ENCODE results near the gene AHDC1.

The AHDC1 gene

DNA sequence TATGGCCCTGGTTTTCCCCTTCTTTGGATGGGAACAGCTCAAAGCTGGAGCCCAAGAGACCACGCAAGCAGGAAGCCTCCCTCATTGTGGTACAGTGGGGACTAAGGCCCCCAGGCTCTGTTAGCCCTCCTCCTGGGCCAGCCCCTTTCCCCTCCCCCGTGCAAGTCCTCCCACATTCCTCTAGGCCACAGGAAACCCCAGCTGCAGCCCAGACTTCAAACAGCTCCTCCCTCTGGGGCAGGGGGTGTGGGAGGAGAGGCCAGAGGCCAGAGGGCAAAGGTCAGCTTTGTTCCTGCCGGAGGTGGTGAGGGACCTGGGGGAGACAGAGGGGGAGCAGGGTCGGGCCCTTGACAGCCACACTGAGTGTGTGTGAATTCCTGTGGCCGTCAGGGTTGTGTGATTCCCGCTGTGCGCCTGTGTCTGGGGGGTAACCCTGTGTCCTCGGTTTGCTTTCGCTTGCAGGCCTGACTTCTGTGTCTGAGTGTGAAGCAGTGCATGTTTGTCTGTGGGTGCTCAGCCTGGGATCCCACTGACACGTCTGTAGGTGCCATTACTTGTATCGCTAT, 3.4 kb upstream of the AHDC1 start:
- TF ChIP-seq, protein P1, sequence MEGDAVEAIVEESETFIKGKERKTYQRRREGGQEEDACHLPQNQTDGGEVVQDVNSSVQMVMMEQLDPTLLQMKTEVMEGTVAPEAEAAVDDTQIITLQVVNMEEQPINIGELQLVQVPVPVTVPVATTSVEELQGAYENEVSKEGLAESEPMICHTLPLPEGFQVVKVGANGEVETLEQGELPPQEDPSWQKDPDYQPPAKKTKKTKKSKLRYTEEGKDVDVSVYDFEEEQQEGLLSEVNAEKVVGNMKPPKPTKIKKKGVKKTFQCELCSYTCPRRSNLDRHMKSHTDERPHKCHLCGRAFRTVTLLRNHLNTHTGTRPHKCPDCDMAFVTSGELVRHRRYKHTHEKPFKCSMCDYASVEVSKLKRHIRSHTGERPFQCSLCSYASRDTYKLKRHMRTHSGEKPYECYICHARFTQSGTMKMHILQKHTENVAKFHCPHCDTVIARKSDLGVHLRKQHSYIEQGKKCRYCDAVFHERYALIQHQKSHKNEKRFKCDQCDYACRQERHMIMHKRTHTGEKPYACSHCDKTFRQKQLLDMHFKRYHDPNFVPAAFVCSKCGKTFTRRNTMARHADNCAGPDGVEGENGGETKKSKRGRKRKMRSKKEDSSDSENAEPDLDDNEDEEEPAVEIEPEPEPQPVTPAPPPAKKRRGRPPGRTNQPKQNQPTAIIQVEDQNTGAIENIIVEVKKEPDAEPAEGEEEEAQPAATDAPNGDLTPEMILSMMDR (conservative IDR thresholded peaks at IDR 0.05): no peak
- no peak overlapping the region for H3K27ac ChIP-seq

DNA sequence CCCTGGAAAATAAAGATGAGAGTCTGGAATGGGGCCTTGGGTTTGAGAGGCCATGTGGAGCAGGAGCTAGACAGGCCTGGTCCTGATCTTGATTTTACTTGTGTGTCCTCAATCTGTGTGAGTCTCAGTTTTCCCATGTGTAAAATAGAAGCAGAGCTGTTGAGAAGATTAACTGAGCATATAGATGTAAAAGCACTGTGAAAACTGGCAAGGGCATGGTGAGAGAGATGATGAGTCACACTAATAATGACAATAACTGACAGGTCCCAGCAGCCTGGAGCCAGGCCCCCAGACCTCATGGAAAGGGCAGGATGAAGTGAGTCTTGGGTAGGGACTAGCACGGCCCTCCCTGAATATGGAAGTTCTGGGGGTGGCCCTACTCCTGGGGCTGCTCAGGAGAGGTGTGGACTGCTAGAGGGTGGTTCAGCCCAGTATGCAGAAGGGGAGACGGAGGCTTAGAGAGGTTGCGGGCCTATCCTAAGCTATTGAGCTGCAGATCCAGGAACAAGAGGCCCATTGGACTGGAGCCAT, 2.8 kb upstream of the AHDC1 start:
- no peak overlapping the region for H3K27ac ChIP-seq
- TF ChIP-seq, protein P1 (conservative IDR thresholded peaks at IDR 0.05): peak; percentile 29

DNA sequence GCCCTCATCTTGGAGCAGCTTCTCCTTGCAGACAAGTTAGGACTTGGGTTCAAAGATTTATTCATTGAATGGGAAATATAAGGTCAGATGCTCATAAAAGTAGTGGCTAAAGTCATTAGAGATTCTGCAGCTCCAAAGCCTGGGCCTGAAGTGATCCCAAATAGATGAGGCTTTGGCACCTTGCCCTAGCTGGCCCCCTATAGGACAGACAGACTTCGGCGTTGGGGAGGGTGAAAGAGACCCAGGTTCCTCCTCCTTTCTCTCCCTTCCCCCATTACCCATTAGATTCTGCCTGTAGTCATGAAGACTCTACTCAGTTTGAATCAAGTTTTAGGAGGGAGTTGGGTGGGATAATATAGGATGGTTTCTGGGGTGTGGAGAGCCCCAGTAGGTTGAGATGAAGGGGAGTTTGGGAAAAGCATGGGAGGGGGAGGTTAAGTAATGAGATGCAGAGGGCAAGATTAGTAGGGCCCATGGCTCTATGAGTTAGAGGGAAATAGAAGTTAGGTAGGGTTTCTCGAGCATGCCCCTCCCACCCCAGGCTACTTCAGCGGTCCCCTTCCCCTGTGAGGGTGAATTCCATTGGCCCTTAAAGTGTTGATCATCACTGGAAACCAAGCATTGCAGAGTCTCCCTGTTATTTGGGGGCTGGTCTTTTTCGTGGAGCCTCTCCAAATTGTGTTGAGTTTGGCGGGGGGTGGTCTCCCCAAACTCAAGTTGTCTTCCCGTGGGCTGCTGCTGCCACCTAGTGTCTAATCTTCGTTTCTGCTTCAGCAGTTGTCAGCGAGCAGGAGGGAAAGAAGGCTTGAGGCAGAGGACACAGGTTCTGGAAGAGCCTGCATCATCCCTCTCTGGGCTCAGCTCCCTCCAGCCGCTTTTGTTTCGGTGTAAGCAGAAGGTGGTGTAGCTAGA, 2.1 kb upstream of the AHDC1 start:
- no peak overlapping the region for H3K27ac ChIP-seq
- TF ChIP-seq, protein P1 (conservative IDR thresholded peaks at IDR 0.05): peak; percentile 88

DNA sequence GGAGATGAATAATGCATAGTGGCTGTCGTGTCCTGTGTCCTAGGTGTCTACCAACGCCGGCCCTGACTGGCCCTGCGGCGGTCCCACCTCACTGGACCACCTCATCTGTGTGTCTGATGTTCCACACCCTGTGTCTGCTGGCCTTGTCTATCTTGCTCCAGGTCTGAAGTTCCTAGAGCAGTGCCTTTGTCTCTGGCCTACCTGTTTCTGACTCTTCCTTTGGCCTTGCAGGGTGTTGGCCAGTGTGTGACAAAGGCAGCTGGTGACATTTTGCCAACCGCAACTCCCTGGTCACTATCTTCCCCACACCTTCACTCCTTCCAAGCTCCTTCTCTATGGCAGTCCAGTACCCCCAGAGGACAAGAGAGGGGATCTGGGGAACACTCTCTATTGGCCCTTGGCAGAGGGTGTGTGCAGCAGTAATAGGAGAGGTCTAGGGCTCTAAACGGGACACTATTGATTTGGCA, 1.4 kb upstream of the AHDC1 start:
- TF ChIP-seq, protein P1 (conservative IDR thresholded peaks at IDR 0.05): no peak
- H3K27ac ChIP-seq: no peak overlapping the region

DNA sequence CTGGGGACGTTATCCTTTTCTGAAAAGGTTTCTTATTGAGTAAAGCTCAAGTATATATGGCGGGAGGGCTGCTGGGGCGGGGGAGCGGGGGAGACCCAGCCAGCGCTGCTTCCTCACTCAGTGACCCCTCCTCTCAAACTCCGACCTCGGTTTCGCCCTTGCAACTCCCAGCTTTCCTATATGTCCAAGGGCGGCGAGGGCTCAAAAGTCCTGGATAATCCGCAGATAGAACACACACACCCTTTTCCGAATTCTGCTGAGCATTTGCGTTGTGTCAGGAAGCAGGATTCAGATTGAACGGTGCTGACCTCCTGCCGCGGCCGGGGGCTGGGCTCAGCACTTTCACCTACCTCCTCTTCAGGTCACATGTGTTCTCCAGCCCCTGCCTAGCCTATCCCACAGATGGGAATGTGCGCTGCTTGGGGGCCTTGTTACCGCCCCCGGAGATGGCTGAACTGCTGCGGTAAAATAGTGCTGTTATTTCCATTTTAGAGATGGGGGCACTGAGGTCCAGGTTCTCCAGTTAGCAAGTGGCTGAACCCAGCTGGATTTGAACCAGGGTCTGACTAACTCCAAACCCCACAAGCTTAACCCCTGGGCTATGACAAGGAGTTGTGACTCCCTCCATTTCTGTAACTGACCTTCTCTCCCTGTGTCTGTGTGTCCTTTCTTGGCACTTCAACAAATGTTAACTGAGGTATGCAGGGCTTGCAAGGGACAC, 795 bp upstream of the AHDC1 start:
- TF ChIP-seq, protein P1 (conservative IDR thresholded peaks at IDR 0.05): no peak
- H3K27ac ChIP-seq: no peak overlapping the region

DNA sequence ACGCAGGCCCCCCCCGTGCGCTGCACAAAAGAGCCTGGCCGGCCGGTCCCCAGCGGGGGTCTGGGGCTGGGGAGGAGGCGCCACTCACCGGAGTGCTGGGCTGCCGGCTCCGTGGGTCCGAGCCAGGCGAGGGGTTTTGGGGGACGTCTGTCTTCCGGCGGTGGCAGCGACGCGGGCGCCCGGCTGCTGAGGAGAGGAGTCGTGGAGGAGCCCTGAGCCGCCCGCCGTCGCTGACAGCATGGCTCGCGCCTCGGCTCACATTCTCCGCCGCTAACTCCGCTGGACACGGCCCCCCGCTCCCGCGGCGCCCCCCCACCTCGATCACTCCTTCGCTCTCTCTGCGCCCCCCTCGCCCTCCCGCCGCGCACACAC, 649 bp downstream of the AHDC1 start:
- TF ChIP-seq, protein P1 (conservative IDR thresholded peaks at IDR 0.05): no peak
- peak overlapping the region; percentile 70 for H3K27ac ChIP-seq
